Choroid plexus epithelial cell (primary cell): ENCODE data around the gene TMEM245.

ENCODE experiments used
- DNase-seq: peaks from one replicate; pipeline ENCODE4 v3.0.0-alpha.2; 2010; ENCODE audit warnings: low read depth
- H3K4me3 ChIP-seq: 2 replicates; pipeline ENCODE4 v1.5.1; 2011; ENCODE audit warnings: low read depth, mild to moderate bottlenecking, control low read depth, low read length, moderate library complexity
- TF ChIP-seq, protein P1 (sequence below): conservative IDR thresholded peaks from 2 replicates; pipeline ENCODE4 v1.5.1; 2011; ENCODE audit warnings: low read depth, mild to moderate bottlenecking, control low read depth, inconsistent platforms, low read length, moderate library complexity

The TMEM245 gene

DNA sequence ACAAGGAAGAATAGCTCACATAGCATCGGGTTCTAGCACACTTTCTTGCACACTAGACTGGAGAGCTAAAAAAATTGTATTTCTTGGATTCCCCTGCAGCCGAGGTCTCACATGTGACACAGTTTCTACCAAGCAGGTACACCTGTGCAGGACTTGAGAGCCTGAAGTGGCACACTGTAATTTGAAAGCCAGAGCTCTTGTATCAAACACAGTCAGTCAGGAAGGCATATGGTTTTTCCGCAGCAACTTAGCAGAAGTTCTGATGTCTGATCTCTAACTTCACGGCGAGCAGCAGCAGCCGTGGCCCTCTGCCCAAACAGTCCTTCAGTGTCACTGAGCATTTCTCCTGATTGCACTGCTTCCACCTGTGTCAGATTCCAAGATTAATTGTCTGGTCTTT lies 25.5 kb downstream of the TMEM245 start:
- TF ChIP-seq, protein P1, sequence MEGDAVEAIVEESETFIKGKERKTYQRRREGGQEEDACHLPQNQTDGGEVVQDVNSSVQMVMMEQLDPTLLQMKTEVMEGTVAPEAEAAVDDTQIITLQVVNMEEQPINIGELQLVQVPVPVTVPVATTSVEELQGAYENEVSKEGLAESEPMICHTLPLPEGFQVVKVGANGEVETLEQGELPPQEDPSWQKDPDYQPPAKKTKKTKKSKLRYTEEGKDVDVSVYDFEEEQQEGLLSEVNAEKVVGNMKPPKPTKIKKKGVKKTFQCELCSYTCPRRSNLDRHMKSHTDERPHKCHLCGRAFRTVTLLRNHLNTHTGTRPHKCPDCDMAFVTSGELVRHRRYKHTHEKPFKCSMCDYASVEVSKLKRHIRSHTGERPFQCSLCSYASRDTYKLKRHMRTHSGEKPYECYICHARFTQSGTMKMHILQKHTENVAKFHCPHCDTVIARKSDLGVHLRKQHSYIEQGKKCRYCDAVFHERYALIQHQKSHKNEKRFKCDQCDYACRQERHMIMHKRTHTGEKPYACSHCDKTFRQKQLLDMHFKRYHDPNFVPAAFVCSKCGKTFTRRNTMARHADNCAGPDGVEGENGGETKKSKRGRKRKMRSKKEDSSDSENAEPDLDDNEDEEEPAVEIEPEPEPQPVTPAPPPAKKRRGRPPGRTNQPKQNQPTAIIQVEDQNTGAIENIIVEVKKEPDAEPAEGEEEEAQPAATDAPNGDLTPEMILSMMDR = no peak
- H3K4me3 ChIP-seq = no peak overlapping the region
- no peak for DNase-seq

DNA sequence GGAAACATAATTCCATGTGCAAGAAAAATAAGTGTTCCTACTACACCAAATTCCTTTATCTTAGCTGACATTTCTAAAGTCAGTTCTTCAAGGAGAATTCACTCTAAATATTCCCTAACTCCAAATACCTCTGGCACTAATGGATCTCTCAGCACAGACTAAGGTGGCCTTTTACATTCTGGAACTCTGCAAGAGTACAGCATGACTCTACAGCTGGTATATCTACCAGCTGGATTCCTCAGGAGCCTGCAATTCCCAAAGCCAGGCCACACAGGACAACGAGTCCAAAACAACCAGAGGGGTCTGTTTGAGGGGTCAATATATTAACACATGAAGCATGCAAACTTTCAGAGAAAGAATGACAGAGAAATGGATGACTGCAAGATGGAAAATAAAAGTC lies 27.2 kb downstream of the TMEM245 start:
- TF ChIP-seq, protein P1 = no peak
- H3K4me3 ChIP-seq = no peak overlapping the region
- no peak for DNase-seq

DNA sequence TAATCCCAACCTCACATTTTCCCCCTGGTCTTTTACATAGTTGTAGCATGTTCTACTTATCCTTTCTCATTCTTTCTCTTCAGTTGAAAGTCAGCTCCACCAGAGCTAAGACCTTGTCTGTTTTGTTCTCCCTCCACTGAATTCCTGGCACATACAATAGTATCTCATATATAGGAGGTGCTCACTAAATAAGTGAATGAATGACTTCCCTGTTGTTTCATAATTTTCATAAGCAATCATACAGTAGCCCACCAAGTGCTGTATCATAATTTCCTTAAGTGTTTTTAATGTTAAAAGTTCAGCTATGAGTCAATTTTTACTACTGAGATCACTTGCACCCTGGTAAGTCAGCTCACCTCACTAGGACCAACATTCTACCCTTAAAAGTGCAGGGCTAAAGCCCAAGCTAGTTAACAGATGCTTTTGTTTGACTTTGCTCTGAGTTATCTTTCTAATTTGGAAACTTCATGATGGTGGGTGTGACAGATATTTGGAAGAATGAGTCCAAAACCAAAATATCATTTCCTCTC lies 27.6 kb downstream of the TMEM245 start:
- no peak overlapping the region for H3K4me3 ChIP-seq
- no peak for DNase-seq
- TF ChIP-seq, protein P1 = no peak

DNA sequence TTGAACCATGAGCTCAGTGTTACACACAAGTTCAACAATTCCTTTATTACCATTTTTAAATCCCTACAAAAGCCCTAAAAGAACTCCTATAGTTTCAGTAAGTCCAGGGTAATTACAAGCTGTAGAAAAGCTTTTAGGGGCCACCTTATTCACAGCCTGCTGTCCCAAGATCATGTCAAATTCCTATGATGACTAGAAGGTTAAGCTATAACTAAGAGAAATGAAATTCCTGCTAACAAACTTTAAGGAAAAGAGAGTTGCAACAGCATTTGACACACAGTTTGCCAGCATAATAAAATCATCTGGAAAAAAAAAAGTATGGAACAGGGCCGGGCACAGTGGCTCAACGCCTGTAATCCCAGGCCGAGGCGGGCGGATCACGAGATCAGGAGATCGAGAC lies 31.5 kb downstream of the TMEM245 start:
- TF ChIP-seq, protein P1 = no peak
- no peak for DNase-seq
- H3K4me3 ChIP-seq = no peak overlapping the region

DNA sequence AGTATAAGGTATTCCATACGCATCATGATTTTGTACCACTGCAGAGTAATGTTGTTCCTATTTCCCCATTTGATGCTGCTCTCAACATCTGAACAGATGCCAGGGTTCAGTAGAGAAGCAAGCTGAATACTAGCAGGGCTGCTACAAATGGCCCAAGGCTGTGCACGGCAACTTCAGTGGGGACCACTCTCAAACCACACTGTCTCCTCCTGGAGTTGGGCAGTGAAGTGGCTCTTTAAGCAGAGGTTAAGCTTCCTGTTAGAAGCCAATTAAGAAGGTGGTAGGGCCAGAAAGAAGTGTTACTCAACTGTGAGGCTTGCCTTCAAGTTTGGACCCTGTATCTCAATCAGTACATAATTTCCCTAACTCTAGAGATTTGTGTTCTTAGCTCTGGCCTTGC lies 32.0 kb downstream of the TMEM245 start:
- DNase-seq = no peak
- no peak overlapping the region for H3K4me3 ChIP-seq
- TF ChIP-seq, protein P1 = no peak

DNA sequence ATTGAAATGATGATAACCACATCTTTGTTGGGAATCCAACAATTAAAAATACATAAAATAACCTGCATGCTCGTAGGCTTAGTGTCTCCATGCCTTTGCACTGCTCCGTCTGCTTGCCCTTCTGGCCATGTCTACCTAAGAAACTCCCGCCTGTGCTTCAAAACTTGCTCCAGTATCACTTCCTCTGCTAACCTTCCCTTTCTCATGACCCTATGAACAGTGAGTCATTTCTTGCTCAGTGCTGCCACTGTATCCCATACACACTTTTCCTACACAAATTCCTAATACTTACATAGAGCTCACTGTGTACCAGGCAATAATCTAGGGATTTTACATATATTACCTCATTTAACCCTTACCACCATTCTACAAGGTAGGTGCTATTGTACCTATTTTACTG lies 33.5 kb downstream of the TMEM245 start:
- no peak overlapping the region for H3K4me3 ChIP-seq
- DNase-seq = peak; percentile 64
- TF ChIP-seq, protein P1 = peak; percentile 25

DNA sequence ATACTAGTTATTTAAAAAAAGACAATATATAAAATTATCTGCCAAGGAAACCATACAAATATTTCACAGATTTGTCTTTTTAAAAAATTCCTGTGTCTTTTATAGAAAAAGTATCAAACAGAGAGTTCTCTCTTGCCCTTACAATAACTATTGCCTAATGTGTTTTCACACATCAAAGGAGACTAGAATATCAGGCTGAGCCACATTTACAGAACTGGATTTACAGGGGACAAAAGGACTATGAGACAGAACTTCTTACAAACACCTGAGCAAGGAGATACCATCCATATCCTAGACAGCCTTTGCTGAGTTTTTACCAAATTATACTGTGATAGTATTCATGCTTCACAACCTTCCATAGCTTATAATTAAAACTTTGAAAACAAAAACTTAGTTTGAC lies 34.2 kb downstream of the TMEM245 start:
- TF ChIP-seq, protein P1 = no peak
- DNase-seq = no peak
- H3K4me3 ChIP-seq = no peak overlapping the region
